Endothelial cell of umbilical vein (primary cell): ENCODE measurements around the gene USP12. TPM values are rescaled to one million over a fixed set of nuclear protein-coding genes. Genes with fewer than 3 reads are reported as not detected.

Experiments used
- BruUV-seq: library from RNA; stranded (reverse); fragments of 400-500 nt; replicated peaks from 2 replicates; lab custom pipeline; 2021; lab: Mats Ljungman, UMichigan
- CTCF ChIA-PET: fragments of 300-600, 350-600 bp; sonication (Branson Sonifier 250); formaldehyde crosslinking; loops from one replicate; lab custom pipeline; 2021; ENCODE audit warnings: antibody characterized with exemption, inconsistent platforms; lab: Charles Lee
- POLR2A ChIA-PET: fragments of 300-600, 350-600 bp; sonication (Branson Sonifier 250); formaldehyde crosslinking; loops from one replicate; lab custom pipeline; 2021; ENCODE audit warnings: antibody characterized with exemption, inconsistent platforms; lab: Charles Lee
- DNase-seq: peaks from one replicate; pipeline ENCODE4 v3.0.0-alpha.2; 2011; ENCODE audit warnings: low read depth, low spot score
- FAIRE-seq: peaks from 2 replicates; lab custom pipeline; 2011; peaks lifted over from hg19 to GRCh38; lab: Jason Lieb, UNC
- H2AFZ ChIP-seq: 2 replicates; pipeline ENCODE4 v1.6.0; 2012; ENCODE audit warnings: low read depth, low read length, control low read depth, inconsistent platforms
- H3K27ac ChIP-seq: 2 replicates; pipeline ENCODE4 v1.5.1; 2011; ENCODE audit warnings: low read depth, mild to moderate bottlenecking, control low read depth, low read length, moderate library complexity; ENCODE audit not compliant: insufficient read depth
- H3K27me3 ChIP-seq, 2 experiments: 2 replicates each; pipeline versions ENCODE4 v1.6.0 to v1.6.1; 2011; ENCODE audit warnings: low read length in 2 of 2, mixed read lengths in 1 of 2; ENCODE audit not compliant: control insufficient read depth in 2 of 2, insufficient read depth in 2 of 2
- H3K36me3 ChIP-seq, 2 experiments: 2 replicates in 1 of 2; 3 replicates in 1 of 2; pipeline ENCODE4 v1.5.1; 2011; ENCODE audit warnings: low read length in 2 of 2, mild to moderate bottlenecking in 1 of 2, moderate library complexity in 1 of 2; ENCODE audit not compliant: control insufficient read depth in 2 of 2, insufficient read depth in 2 of 2; ENCODE audit errors: extremely low read depth in 1 of 2
- H3K4me1 ChIP-seq: 3 replicates; pipeline ENCODE4 v1.5.1; 2011; ENCODE audit warnings: mild to moderate bottlenecking, low read length; ENCODE audit not compliant: control insufficient read depth, insufficient read depth; ENCODE audit errors: extremely low read depth
- H3K4me2 ChIP-seq: 2 replicates; pipeline ENCODE4 v1.6.1; 2011; ENCODE audit warnings: low read length, control low read depth, mixed read lengths; ENCODE audit not compliant: insufficient read depth
- H3K4me3 ChIP-seq, 3 experiments: fragments of 200-600 bp in 1 of 3; sonication (generic), shearing (Covaris generic) in 1 of 3; replicated peaks in 1 of 3; 2 replicates each; pipeline ENCODE4 v1.5.1; 2011 to 2016; ENCODE audit warnings: control low read depth in 3 of 3, low read length in 3 of 3, mild to moderate bottlenecking in 2 of 3, inconsistent platforms in 1 of 3, low read depth in 1 of 3, moderate library complexity in 1 of 3; ENCODE audit not compliant: insufficient read depth in 1 of 3
- H3K79me2 ChIP-seq: 2 replicates; pipeline ENCODE4 v1.6.0; 2012; ENCODE audit warnings: low read length, inconsistent platforms; ENCODE audit not compliant: control insufficient read depth, insufficient read depth
- H3K9ac ChIP-seq: replicated peaks from 2 replicates; pipeline ENCODE3; 2011; ENCODE audit warnings: low read length, control low read depth; ENCODE audit not compliant: insufficient read depth; ENCODE audit errors: extremely low read depth
- H3K9me1 ChIP-seq: replicated peaks from 3 replicates; pipeline ENCODE4 v1.6.0; 2011; ENCODE audit warnings: mild to moderate bottlenecking, low read length; ENCODE audit not compliant: control insufficient read depth, insufficient read depth; ENCODE audit errors: extremely low read depth
- H3K9me3 ChIP-seq: replicated peaks from 2 replicates; pipeline ENCODE4 v1.5.1; 2012; ENCODE audit warnings: low read length, inconsistent platforms; ENCODE audit not compliant: control insufficient read depth, insufficient read depth
- H4K20me1 ChIP-seq: replicated peaks from 2 replicates; pipeline ENCODE3; 2011; ENCODE audit warnings: mild to moderate bottlenecking, low read length; ENCODE audit not compliant: control insufficient read depth, insufficient read depth; ENCODE audit errors: extremely low read depth
- CTCF ChIP-seq, 2 donors: IDR thresholded peaks; 1 replicate in 1 of 2; 2 replicates in 1 of 2; pipeline ENCODE4 v1.5.1; 2011; ENCODE audit warnings: low read length in 2 of 2, mild to moderate bottlenecking in 2 of 2, moderate library complexity in 2 of 2, control low read depth in 1 of 2, inconsistent platforms in 1 of 2, low read depth in 1 of 2; ENCODE audit not compliant: insufficient read depth in 1 of 2; ENCODE audit errors: extremely low read depth in 1 of 2
- EZH2 ChIP-seq: IDR thresholded peaks from 2 replicates; pipeline ENCODE4 v1.6.1; 2012; ENCODE audit warnings: borderline replicate concordance, low read depth, mild to moderate bottlenecking, moderate library complexity, low read length, inconsistent platforms; ENCODE audit not compliant: severe bottlenecking
- FOS ChIP-seq: IDR thresholded peaks from 2 replicates; pipeline ENCODE4 v1.6.1; 2011; ENCODE audit warnings: mild to moderate bottlenecking, low read length, moderate library complexity, borderline replicate concordance; ENCODE audit not compliant: insufficient read depth
- GATA2 ChIP-seq: IDR thresholded peaks from 2 replicates; pipeline ENCODE4 v1.7.0; 2011; ENCODE audit warnings: low read depth, mild to moderate bottlenecking, moderate library complexity, mixed read lengths, low read length; ENCODE audit not compliant: insufficient read length, insufficient read depth
- JUN ChIP-seq: IDR thresholded peaks from 2 replicates; pipeline ENCODE4 v1.6.1; 2011; ENCODE audit warnings: borderline replicate concordance, low read depth; ENCODE audit not compliant: insufficient read length, insufficient read depth
- MAX ChIP-seq: IDR thresholded peaks from 2 replicates; pipeline ENCODE4 v1.6.1; 2011; ENCODE audit not compliant: insufficient read depth, insufficient read length
- MYC ChIP-seq: IDR thresholded peaks from one replicate; pipeline ENCODE4 v1.6.1; 2011; ENCODE audit warnings: mild to moderate bottlenecking, low read depth, low read length
- POLR2A ChIP-seq: IDR thresholded peaks from 2 replicates; pipeline ENCODE4 v1.6.1; 2012; ENCODE audit warnings: low read depth, mild to moderate bottlenecking, control low read depth, low read length
- POLR2AphosphoS5 ChIP-seq: IDR thresholded peaks from 2 replicates; pipeline ENCODE4 v1.6.1; 2012; ENCODE audit warnings: low read depth, mild to moderate bottlenecking, control low read depth, low read length, moderate library complexity; ENCODE audit not compliant: insufficient read depth
- dilution Hi-C: fragments of 300-500 bp; cut with MboI; formaldehyde crosslinking; loops from one replicate; pipeline ENCODE4 v1.15.0; 2019; ENCODE audit warnings: low sequenced_read_pairs; ENCODE audit not compliant: extremely low pct_ligation_motif_present
- intact Hi-C: fragments of 100-400 bp; cut with micrococcal nuclease; formaldehyde crosslinking; loops from one replicate; pipeline ENCODE4 v1.10.0; 2022
- polyA plus RNA-seq, 4 experiments: library from polyadenylated mRNA; depleted of rRNA in 3 of 4; stranded (reverse) in 3 of 4; unstranded in 1 of 4; fragments of >200 nt; gene quantifications; 2 replicates each; pipeline versions ENCODE4 v1.2.1 to v1.2.3, GENCODE V29; 2011 to 2012; ENCODE audit warnings: missing spikeins in 1 of 4
- total RNA-seq: library from RNA; stranded (reverse); gene quantifications from 2 replicates; pipeline ENCODE4 v1.2.3, GENCODE V29; 2021

USP12 gene
- total and polyA plus RNA-seq, 2 donors (not counting 3 experiments of a cell fraction or from before 2014, with no cell fraction given), result 6.2 to 33.4 TPM

GRCh38 chr13:27193496-27193895 lies 21.9 kb upstream of the USP12 start:
- Histone ChIP-seq H2AFZ (no peak overlapping the region), H3K9me1 (no peaks in the 10 kb centered on the region), H3K9ac (no peak overlapping the region), H3K4me3 (no peak overlapping the region), H3K4me2 (no peak overlapping the region), H3K36me3 (no peaks in the 10 kb centered on the region), H3K79me2 (no peaks in the 10 kb centered on the region), H3K27ac (no peak overlapping the region), H3K9me3 (no peaks in the 10 kb centered on the region), H3K4me1 (peaks cover 32% of the 10 kb centered on the region), H3K27me3 (no peaks in the 10 kb centered on the region), H4K20me1 (no peaks in the 10 kb centered on the region)
- POLR2A ChIA-PET, result no interaction called here
- no peak for DNase-seq
- FAIRE-seq, result no peak
- BruUV-seq, result no TSS peak
- intact Hi-C loops (no loop called here), dilution Hi-C loops (no loop called here)
- no peak for TF ChIP-seq MYC
- no peak for TF ChIP-seq EZH2
- no peak for TF ChIP-seq MAX
- TF ChIP-seq JUN, result no peak
- TF ChIP-seq FOS, result no peak
- no peak for TF ChIP-seq POLR2AphosphoS5
- TF ChIP-seq CTCF (IDR thresholded peaks at IDR 0.05; ENCODE audit: extremely low read depth in 1 of 2, insufficient read depth in 1 of 2, low read depth in 1 of 2, low read length in 2 of 2), result no peak
- no peak for TF ChIP-seq POLR2A
- no peak for TF ChIP-seq GATA2
- CTCF ChIA-PET, result interaction anchor here (2.2 kb wide), 1 partner anchor 10 kb away, joined by 8 read pairs; no protein-coding TSS in a partner anchor
